Esophagus squamous epithelium (tissue), 5 donors: ENCODE data around the gene MAP4K4. TPM values are rescaled to one million over a fixed set of nuclear protein-coding genes. Genes with fewer than 3 reads are reported as not detected.

Experiments
- DNase-seq: peaks from one replicate; lab custom pipeline; 2025; lab: John Stamatoyannopoulos, UW
- H3K27ac ChIP-seq, 4 donors: fragments of 200-600 bp; sonication (generic); one replicate each; pipeline ENCODE4 v1.5.1; 2016 to 2019; ENCODE audit warnings: mild to moderate bottlenecking in 1 of 4
- H3K27me3 ChIP-seq, 4 donors: fragments of 200-600 bp; sonication (generic); 1 replicate in 3 of 4; 2 replicates in 1 of 4; pipeline versions ENCODE4 v1.5.1 to v1.6.0; 2017 to 2021; ENCODE audit warnings: antibody characterized with exemption in 1 of 4
- H3K36me3 ChIP-seq, 3 donors: fragments of 200-600 bp; sonication (generic); one replicate each; pipeline ENCODE4 v1.5.1; 2016 to 2019
- H3K4me1 ChIP-seq, 3 donors: fragments of 200-600 bp; sonication (generic); one replicate each; pipeline ENCODE4 v1.5.1; 2017 to 2019
- H3K4me3 ChIP-seq, 4 donors: fragments of 200-600 bp; sonication (generic); 1 replicate in 3 of 4; 2 replicates in 1 of 4; pipeline ENCODE4 v1.5.1; 2016 to 2019; ENCODE audit warnings: mild to moderate bottlenecking in 2 of 4, moderate library complexity in 1 of 4
- H3K9me3 ChIP-seq, 3 donors: fragments of 200-600 bp; sonication (generic); one replicate each; pipeline ENCODE4 v1.5.1; 2016 to 2019
- POLR2A ChIP-seq, 4 donors: fragments of 450-650 bp; IDR thresholded peaks; one replicate each; pipeline ENCODE4 v1.6.1; 2017; ENCODE audit warnings: antibody characterized with exemption in 4 of 4, mild to moderate bottlenecking in 4 of 4, moderate library complexity in 3 of 4
- WGBS, 2 donors: methylation state at CpG; one replicate each; pipeline ENCODE4 v1.1.5; 2018; 5-methylcytosine and 5-hydroxymethylcytosine counted together
- intact Hi-C: fragments of 100-400 bp; cut with DNase I; formaldehyde crosslinking; loops from one replicate; pipeline ENCODE4 v1.15.0; 2022
- total RNA-seq, 4 donors: library from RNA; depleted of rRNA; stranded (reverse); fragments of >200 nt; gene quantifications; one replicate each; pipeline ENCODE4 v1.1.0, GENCODE V29; 2016
- TF ChIP-seq, protein P1 (sequence below), 6 experiments: fragments of 450-650 bp in 4 of 6; fragments of 200-600 bp in 2 of 6; sonication (generic) in 2 of 6; IDR thresholded peaks; one replicate each; pipeline ENCODE4 v1.5.1; 2016 to 2019; ENCODE audit warnings: antibody characterized with exemption in 6 of 6, mild to moderate bottlenecking in 4 of 6, moderate library complexity in 4 of 6
- donor health status: DM: yes; HTN: yes; CAD: no.

MAP4K4 gene
- total RNA-seq, 4 donors from 2014 or later, result 46.0 to 121 (median 53.9) TPM

DNA sequence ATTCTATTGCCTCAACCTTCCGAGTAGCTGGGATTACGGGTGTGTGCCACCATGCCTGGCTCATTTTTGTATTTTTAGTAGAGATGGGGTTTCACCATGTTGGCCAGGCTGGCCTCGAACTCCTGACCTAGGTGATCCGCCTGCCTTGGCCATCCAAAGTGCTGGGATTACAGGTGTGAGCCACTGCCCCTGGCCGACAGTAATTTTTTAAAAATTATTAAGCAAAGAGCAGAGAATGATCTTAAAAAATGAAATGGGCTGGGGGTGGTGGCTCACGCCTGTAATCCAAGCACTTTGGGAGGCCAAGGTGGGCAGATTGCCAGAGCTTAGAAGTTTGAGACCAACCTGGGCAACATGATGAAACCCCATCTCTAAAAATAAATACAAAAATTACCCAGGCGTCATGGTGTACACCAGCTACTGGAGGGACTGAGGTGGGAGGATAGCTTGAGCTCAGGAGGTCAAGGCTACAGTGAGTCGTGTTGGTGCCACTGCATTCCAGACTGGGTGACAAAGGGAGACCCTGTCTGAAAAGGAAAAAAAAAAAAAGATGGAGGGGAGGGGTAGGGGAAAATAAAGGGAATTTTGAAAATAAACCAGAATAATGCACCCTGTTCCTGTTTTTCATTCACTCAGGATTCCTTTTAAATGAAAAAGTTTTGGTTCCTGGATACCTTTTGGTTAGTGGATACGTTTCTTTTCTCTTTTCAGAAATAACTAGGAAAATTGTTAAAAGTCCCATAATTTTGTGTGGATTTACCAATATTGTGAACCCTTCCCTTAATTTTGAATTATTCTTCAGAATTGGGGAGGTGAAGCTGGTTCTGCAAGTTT lies 33.9 kb downstream of the MAP4K4 start:
- Histone ChIP-seq H3K27ac (no peak overlapping the region), H3K36me3 (no peaks in the 10 kb centered on the region), H3K9me3 (no peaks in the 10 kb centered on the region), H3K27me3 (no peaks in the 10 kb centered on the region), H3K4me1 (peaks cover 5 to 52% (median 29%) of the 10 kb centered on the region in 3 donors), H3K4me3 (no peak overlapping the region)
- no peak for DNase-seq
- 78 to 83% methylated on average over 8 to 9 of the region's 9 CpGs for WGBS, 2 donors
- TF ChIP-seq, protein P1, sequence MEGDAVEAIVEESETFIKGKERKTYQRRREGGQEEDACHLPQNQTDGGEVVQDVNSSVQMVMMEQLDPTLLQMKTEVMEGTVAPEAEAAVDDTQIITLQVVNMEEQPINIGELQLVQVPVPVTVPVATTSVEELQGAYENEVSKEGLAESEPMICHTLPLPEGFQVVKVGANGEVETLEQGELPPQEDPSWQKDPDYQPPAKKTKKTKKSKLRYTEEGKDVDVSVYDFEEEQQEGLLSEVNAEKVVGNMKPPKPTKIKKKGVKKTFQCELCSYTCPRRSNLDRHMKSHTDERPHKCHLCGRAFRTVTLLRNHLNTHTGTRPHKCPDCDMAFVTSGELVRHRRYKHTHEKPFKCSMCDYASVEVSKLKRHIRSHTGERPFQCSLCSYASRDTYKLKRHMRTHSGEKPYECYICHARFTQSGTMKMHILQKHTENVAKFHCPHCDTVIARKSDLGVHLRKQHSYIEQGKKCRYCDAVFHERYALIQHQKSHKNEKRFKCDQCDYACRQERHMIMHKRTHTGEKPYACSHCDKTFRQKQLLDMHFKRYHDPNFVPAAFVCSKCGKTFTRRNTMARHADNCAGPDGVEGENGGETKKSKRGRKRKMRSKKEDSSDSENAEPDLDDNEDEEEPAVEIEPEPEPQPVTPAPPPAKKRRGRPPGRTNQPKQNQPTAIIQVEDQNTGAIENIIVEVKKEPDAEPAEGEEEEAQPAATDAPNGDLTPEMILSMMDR (IDR thresholded peaks at IDR 0.05), result no peak
- TF ChIP-seq POLR2A (IDR thresholded peaks at IDR 0.05), result no peak
- intact Hi-C loops, result no loop called here

DNA sequence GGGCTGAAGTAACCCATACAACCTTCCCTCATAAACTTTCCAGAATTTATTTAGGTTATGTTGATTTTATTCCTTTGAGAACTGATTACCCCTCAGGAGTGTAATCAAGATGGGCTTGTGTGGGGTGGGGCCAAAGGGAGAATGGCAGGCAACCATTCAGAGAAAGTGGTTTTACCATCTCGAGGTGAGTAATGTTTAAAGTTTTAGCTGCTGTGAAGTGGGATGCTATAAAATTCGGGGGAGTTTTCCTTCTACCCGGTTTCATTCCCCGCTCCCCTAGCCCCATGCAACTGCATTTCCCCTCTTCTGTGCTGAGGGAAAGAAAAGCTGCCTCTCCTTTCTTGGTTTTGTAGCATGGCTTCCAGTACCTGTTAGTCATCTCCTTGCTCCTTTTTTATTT lies 34.7 kb downstream of the MAP4K4 start:
- 84 to 85% methylated on average over 4 of the region's 4 CpGs for WGBS, 2 donors
- intact Hi-C loops, result no loop called here
- Histone ChIP-seq H3K27ac (no peak overlapping the region), H3K4me3 (no peak overlapping the region), H3K27me3 (no peaks in the 10 kb centered on the region), H3K36me3 (no peaks in the 10 kb centered on the region), H3K4me1 (peaks cover 6 to 60% (median 37%) of the 10 kb centered on the region in 3 donors), H3K9me3 (no peaks in the 10 kb centered on the region)
- DNase-seq, result no peak
- TF ChIP-seq, protein P1 (IDR thresholded peaks at IDR 0.05), result no peak
- TF ChIP-seq POLR2A (IDR thresholded peaks at IDR 0.05), result no peak

DNA sequence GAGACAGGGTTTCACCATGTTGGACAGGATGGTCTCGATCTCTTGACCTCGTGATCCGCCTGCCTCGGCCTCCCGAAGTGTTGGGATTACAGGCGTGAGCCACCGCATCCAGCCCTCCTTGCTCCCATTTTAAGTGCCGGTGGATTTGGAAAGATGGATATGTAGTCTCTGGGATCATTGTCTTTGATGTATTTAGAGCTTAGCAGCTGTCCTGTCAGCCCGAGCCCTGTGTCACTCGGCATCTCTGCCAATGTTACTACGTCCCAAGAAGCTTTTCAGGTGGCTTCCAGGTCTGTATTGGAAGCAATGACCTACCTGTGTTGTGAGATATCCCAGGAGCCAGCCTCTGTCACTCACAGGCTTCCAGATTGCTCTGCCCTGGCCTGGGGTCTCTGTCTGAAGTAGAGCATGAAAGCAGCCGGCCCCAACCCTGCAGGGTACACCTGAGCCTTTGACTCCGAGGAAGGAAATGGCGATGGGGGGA lies 35.3 kb downstream of the MAP4K4 start:
- Histone ChIP-seq H3K4me1 (peaks cover 6 to 66% (median 43%) of the 10 kb centered on the region in 3 donors), H3K9me3 (no peaks in the 10 kb centered on the region), H3K27ac (no peak overlapping the region), H3K4me3 (no peak overlapping the region), H3K27me3 (no peaks in the 10 kb centered on the region), H3K36me3 (no peaks in the 10 kb centered on the region)
- intact Hi-C loops, result no loop called here
- 92 to 96% methylated on average over 12 to 14 of the region's 14 CpGs for WGBS, 2 donors
- TF ChIP-seq, protein P1 (IDR thresholded peaks at IDR 0.05), result no peak
- no peak for TF ChIP-seq POLR2A (IDR thresholded peaks at IDR 0.05)
- DNase-seq, result no peak

DNA sequence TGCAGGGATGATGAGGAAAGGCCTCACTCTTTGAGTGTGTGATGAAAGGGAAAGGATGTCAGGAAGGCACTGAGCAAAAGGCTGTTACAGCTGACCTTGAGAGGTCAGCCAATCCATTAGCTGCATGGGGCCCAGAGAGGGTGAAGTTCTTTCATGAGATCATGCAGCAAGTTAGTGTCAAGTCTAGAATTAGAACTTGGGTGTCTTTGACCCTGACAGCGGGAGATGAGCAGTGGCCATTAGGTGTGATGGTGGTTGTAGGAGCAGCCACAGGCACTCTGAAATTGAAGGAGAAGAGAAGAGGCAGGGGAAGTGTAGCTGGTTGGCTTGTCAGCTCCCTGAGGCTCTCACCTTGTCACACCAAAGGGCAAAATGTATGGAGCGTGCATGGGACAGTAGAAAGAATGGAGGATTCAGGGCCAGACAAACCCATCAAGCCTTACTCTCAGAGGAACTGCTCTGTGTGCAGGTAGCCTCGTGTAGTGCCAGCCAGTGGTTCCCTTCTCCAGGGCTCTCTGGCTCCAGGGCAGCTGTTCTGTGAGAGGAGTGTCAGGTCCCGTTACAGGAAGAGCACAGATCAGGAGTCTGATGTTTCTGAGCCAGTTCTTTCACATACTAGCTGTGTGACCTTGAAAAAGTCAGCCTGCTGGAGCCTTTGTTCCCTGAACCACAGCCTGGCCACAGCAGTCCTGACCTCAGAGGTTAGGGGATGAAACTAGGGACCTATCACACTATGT lies 35.9 kb downstream of the MAP4K4 start:
- H3K4me3 ChIP-seq, result no peak overlapping the region
- H3K27ac ChIP-seq, result no peak overlapping the region
- intact Hi-C loops, result no loop called here
- 66 to 84% methylated on average over 2 to 4 of the region's 4 CpGs for WGBS, 2 donors
- TF ChIP-seq, protein P1 (IDR thresholded peaks at IDR 0.05), result no peak
- TF ChIP-seq POLR2A (IDR thresholded peaks at IDR 0.05), result no peak
- no peak for DNase-seq
- no peaks in the 10 kb centered on the region for H3K36me3 ChIP-seq
- no peaks in the 10 kb centered on the region for H3K9me3 ChIP-seq
- H3K27me3 ChIP-seq, result no peaks in the 10 kb centered on the region
- peaks cover 6 to 72% (median 46%) of the 10 kb centered on the region in 3 donors for H3K4me1 ChIP-seq
